Measurements from ENCODE around the gene CFAP20DC. TPM values are rescaled to one million over a fixed set of nuclear protein-coding genes. Genes with fewer than 3 reads are reported as not detected.
A peak's percentile ranks its signal among the peaks of the same experiment; 100 is the strongest.
"Not testable (repeated sequence)": the region's sequence is repeated elsewhere in the genome, so short reads cannot be mapped to it uniquely, and the experiment has no call there.

The CFAP20DC gene
- total RNA-seq, 1 experiment from 2014 or later = 5.7 TPM

- in situ Hi-C loops (cut with HindIII; ENCODE audit: low pct_unique_long_range_greater_than_20kb, low sequenced_read_pairs) = no loop called here
- DNase-seq (ENCODE audit: low read depth, low spot score) = no peak
Measured at GRCh38 chr3:58746758-58747157, 303.1 kb downstream of the CFAP20DC start.

GRCh38 chr3:58743296-58743695 lies 306.5 kb downstream of the CFAP20DC start:
- no peak for DNase-seq (ENCODE audit: low read depth, low spot score)
- in situ Hi-C loops (cut with HindIII; ENCODE audit: low pct_unique_long_range_greater_than_20kb, low sequenced_read_pairs) = no loop called here

- in situ Hi-C loops (cut with HindIII; ENCODE audit: low pct_unique_long_range_greater_than_20kb, low sequenced_read_pairs) = no loop called here
Measured at GRCh38 chr3:58742239-58742638, 307.6 kb downstream of the CFAP20DC start.

GRCh38 chr3:58737644-58738043 lies 312.2 kb downstream of the CFAP20DC start:
- in situ Hi-C loops (cut with HindIII; ENCODE audit: low pct_unique_long_range_greater_than_20kb, low sequenced_read_pairs) = no loop called here
- DNase-seq (ENCODE audit: low read depth, low spot score) = no peak

More at GRCh38 chr3:58742239-58742638, 307.6 kb downstream of the CFAP20DC start:
- DNase-seq (ENCODE audit: low read depth, low spot score) = no peak

GRCh38 chr3:58731673-58732072 lies 318.2 kb downstream of the CFAP20DC start:
- no peak for DNase-seq (ENCODE audit: low read depth, low spot score)
- in situ Hi-C loops (cut with HindIII; ENCODE audit: low pct_unique_long_range_greater_than_20kb, low sequenced_read_pairs) = no loop called here

GRCh38 chr3:58728723-58729122 lies 321.1 kb downstream of the CFAP20DC start:
- in situ Hi-C loops (cut with HindIII; ENCODE audit: low pct_unique_long_range_greater_than_20kb, low sequenced_read_pairs) = no loop called here
- DNase-seq (ENCODE audit: low read depth, low spot score) = no peak

GRCh38 chr3:58725326-58725853 lies 324.4 kb downstream of the CFAP20DC start:
- in situ Hi-C loops (cut with HindIII; ENCODE audit: low pct_unique_long_range_greater_than_20kb, low sequenced_read_pairs) = no loop called here
- no peak for DNase-seq (ENCODE audit: low read depth, low spot score)

GRCh38 chr3:58724336-58724735 lies 325.5 kb downstream of the CFAP20DC start:
- in situ Hi-C loops (cut with HindIII; ENCODE audit: low pct_unique_long_range_greater_than_20kb, low sequenced_read_pairs) = no loop called here
- no peak for DNase-seq (ENCODE audit: low read depth, low spot score)

- DNase-seq (ENCODE audit: low read depth, low spot score) = no peak
- in situ Hi-C loops (cut with HindIII; ENCODE audit: low pct_unique_long_range_greater_than_20kb, low sequenced_read_pairs) = no loop called here
Measured at GRCh38 chr3:58723173-58723572, 326.7 kb downstream of the CFAP20DC start.

GRCh38 chr3:58722561-58722960 lies 327.3 kb downstream of the CFAP20DC start:
- no peak for DNase-seq (ENCODE audit: low read depth, low spot score)
- in situ Hi-C loops (cut with HindIII; ENCODE audit: low pct_unique_long_range_greater_than_20kb, low sequenced_read_pairs) = no loop called here

- DNase-seq (ENCODE audit: low read depth, low spot score) = no peak
- in situ Hi-C loops (cut with HindIII; ENCODE audit: low pct_unique_long_range_greater_than_20kb, low sequenced_read_pairs) = no loop called here
Measured at GRCh38 chr3:58720526-58720925, 329.3 kb downstream of the CFAP20DC start.

- no peak for DNase-seq (ENCODE audit: low read depth, low spot score)
- in situ Hi-C loops (cut with HindIII; ENCODE audit: low pct_unique_long_range_greater_than_20kb, low sequenced_read_pairs) = no loop called here
Measured at GRCh38 chr3:58719684-58720083, 330.1 kb downstream of the CFAP20DC start.

- DNase-seq (ENCODE audit: low read depth, low spot score) = peak; percentile 17
- in situ Hi-C loops (cut with HindIII; ENCODE audit: low pct_unique_long_range_greater_than_20kb, low sequenced_read_pairs) = no loop called here
Measured at GRCh38 chr3:58713715-58714401, 336.0 kb downstream of the CFAP20DC start.

GRCh38 chr3:58711871-58712270 lies 338.0 kb downstream of the CFAP20DC start:
- DNase-seq (ENCODE audit: low read depth, low spot score) = no peak

GRCh38 chr3:58708983-58709382 lies 340.8 kb downstream of the CFAP20DC start:
- in situ Hi-C loops (cut with HindIII; ENCODE audit: low pct_unique_long_range_greater_than_20kb, low sequenced_read_pairs); DNase-seq (ENCODE audit: low read depth, low spot score): not testable (repeated sequence)

More at GRCh38 chr3:58711871-58712270, 338.0 kb downstream of the CFAP20DC start:
- in situ Hi-C loops (cut with HindIII; ENCODE audit: low pct_unique_long_range_greater_than_20kb, low sequenced_read_pairs) = no loop called here

GRCh38 chr3:58708116-58708791 lies 341.6 kb downstream of the CFAP20DC start:
- no peak for DNase-seq (ENCODE audit: low read depth, low spot score)
- in situ Hi-C loops (cut with HindIII; ENCODE audit: low pct_unique_long_range_greater_than_20kb, low sequenced_read_pairs) = no loop called here

GRCh38 chr3:58707390-58707930 lies 342.4 kb downstream of the CFAP20DC start:
- no peak for DNase-seq (ENCODE audit: low read depth, low spot score)
- in situ Hi-C loops (cut with HindIII; ENCODE audit: low pct_unique_long_range_greater_than_20kb, low sequenced_read_pairs) = no loop called here

GRCh38 chr3:58706395-58707167 lies 343.2 kb downstream of the CFAP20DC start:
- no peak for DNase-seq (ENCODE audit: low read depth, low spot score)
- in situ Hi-C loops (cut with HindIII; ENCODE audit: low pct_unique_long_range_greater_than_20kb, low sequenced_read_pairs) = no loop called here

Data from SK-MEL-5 (cell line).